ENCODE measurements around the gene KDM4C. TPM values are rescaled to one million over a fixed set of nuclear protein-coding genes. Genes with fewer than 3 reads are reported as not detected.
"Not testable (repeated sequence)": the region's sequence is repeated elsewhere in the genome, so short reads cannot be mapped to it uniquely, and the experiment has no call there.

KDM4C gene
- total RNA-seq, 2 donors from 2014 or later = 11.0 to 11.9 TPM

DNA sequence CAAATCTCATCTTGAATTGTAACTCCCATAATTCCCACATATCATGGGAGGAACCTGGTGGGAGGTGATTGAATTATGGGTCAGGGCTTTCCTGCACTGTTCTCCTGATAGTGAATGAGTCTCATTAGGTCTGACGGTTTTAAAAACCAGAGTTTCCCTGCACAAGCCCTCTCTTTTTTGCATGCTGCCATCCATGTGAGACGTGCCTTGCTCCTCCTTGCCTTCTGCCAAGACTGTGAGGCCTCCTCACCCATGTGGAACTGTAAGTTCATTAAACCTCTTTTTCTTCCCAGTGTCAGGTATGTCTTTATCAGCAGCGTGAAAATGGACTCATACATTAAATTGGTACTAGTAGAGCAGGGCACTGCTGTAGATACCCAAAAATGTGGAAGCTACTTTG lies 22.4 kb upstream of the KDM4C start:
- Histone ChIP-seq H3K4me1 (no peaks in the 10 kb centered on the region), H3K9me3 (no peaks in the 10 kb centered on the region), H3K36me3 (no peaks in the 10 kb centered on the region), H3K4me3 (no peak overlapping the region), H3K27ac (no peak overlapping the region), H3K27me3 (no peaks in the 10 kb centered on the region)
- TF ChIP-seq CTCF (IDR thresholded peaks at IDR 0.05) = no peak
- DNase-seq (ENCODE audit: low spot score) = no peak

DNA sequence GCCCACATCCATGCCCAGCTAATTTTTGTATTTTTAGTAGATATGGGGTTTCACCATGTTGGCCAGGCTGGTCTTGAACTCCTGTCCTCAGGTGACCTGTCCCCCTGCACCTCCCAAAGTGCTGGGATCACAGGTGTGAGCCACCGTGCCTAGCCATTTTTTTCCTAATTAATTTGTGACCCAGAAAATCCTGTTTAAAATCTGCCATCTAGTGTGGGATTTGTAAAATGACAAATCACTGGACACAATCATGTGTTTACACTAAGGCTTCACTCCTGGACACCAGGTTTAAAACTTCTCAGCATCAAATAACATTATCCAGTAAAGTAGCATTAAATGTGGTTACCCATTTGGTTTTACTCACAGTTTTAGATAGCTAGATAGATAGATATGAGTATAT lies 18.6 kb upstream of the KDM4C start:
- Histone ChIP-seq H3K4me3 (no peak overlapping the region), H3K4me1 (no peaks in the 10 kb centered on the region), H3K36me3 (no peaks in the 10 kb centered on the region), H3K9me3 (no peaks in the 10 kb centered on the region), H3K27me3 (no peaks in the 10 kb centered on the region), H3K27ac (no peak overlapping the region)
- peak in 1 of 2 donors; percentile 43 for TF ChIP-seq CTCF (IDR thresholded peaks at IDR 0.05)
- DNase-seq (ENCODE audit: low spot score) = no peak

DNA sequence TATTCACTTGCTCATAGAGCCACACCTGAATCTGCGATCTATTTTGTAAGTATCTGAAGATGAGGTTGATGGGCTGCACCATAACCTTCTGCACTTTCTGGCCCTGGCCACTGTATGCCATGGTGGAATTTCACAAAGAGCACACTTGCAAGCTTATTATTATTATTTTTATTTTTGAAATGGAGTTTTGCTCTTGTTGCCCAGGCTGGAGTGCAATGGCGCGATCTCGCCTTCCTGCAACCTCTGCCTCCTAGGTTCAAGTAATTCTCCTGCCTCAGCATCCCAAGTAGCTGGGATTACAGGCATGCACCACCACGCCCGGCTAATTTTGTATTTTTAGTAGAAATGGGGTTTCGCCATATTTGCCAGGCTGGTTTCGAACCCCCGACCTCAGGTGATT lies 8.9 kb upstream of the KDM4C start:
- H3K4me1 ChIP-seq; H3K27ac ChIP-seq; H3K9me3 ChIP-seq; H3K27me3 ChIP-seq; H3K4me3 ChIP-seq; H3K36me3 ChIP-seq; DNase-seq (ENCODE audit: low spot score): not testable (repeated sequence)

DNA sequence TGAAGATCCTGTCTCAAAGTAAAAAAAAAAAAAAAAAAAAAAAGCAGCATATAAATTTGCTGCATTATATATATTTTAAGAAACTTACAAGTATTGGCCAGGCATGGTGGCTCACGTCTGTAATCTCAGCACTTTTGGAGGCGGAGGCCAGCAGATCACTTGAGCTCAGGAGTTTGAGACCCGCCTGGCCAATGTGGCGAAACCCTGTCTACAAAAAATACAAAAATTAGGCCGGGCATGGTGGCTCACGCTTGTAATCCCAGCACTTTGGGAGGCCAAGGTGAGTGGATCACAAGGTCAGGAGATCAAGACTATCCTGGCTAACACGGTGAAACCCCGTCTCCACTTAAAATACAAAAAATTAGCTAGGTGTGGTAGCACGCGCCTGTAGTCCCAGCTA lies 2.9 kb upstream of the KDM4C start:
- H3K4me3 ChIP-seq = not testable (repeated sequence)

GRCh38 chr9:6757132-6757455 lies 679 bp upstream of the KDM4C start:
- Histone ChIP-seq H3K4me3 (peak overlapping the region; percentile 86 to 98), H3K4me1 (peaks cover 0 to 15% of the 10 kb centered on the region in 2 donors), H3K27ac (peak overlapping the region; percentile 98 to 99), H3K27me3 (no peaks in the 10 kb centered on the region), H3K9me3 (no peaks in the 10 kb centered on the region), H3K36me3 (no peaks in the 10 kb centered on the region)
- no peak for TF ChIP-seq CTCF (IDR thresholded peaks at IDR 0.05)
- no peak for DNase-seq (ENCODE audit: low spot score)

More for the DNA sequence above, 2.9 kb upstream of the KDM4C start:
- H3K36me3 ChIP-seq; H3K27me3 ChIP-seq; H3K4me1 ChIP-seq; DNase-seq (ENCODE audit: low spot score); H3K9me3 ChIP-seq; H3K27ac ChIP-seq: not testable (repeated sequence)

DNA sequence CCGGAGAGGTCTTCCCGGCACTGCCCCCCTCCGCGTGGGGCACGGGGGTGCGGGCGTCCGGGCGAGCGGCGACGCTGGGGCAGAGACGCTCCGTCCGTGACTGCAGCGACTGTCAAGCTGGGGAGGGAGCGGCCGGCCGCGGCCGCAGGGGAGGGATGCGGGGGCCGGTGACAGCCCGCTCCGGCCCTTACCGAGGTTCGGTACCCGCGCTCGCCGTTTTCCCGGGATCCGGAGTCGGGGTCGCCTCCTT lies 400 bp downstream of the KDM4C start:
- Histone ChIP-seq H3K27me3 (no peaks in the 10 kb centered on the region), H3K36me3 (no peaks in the 10 kb centered on the region), H3K9me3 (no peaks in the 10 kb centered on the region), H3K27ac (peak overlapping the region; percentile 98 to 99), H3K4me3 (peak overlapping the region; percentile 86 to 98), H3K4me1 (peaks cover 0 to 15% of the 10 kb centered on the region in 2 donors)
- DNase-seq (ENCODE audit: low spot score) = no peak
- no peak for TF ChIP-seq CTCF (IDR thresholded peaks at IDR 0.05)

DNA sequence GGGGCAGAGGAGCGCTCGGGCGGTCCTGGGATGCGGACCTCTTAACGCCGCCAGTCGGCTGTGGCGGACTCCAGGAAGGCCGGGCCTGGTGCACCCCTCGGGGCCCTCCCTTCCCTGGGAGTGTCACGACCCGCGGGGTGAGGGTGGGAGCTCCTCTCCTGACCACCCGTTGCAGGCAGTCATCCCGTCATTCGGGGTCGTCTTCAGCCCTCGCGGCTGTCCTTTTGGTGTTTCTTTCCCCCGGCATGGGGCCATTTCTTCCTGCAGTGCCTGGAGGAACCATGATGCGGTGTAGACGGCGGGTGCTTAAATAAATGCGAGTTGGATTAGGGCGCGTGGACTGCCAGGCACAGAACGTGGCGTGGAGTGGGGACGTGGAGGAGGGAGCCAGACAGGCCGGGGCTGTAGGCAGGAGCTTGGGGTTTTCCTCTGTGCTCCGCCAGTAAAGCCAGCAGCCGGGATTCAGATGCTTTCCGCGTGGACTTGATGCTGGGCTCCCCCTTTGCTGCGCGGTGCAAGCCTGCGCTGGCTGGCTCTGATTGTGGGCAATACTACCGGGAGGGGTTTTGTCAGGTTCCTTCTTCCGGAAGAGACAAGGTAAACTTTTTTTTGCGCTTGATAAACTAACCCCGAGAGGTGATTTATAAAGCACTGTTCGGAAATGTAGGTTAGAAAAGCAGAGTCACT lies 868 bp downstream of the KDM4C start:
- Histone ChIP-seq H3K27me3 (no peaks in the 10 kb centered on the region), H3K4me1 (peaks cover 0 to 15% of the 10 kb centered on the region in 2 donors), H3K9me3 (no peaks in the 10 kb centered on the region), H3K36me3 (no peaks in the 10 kb centered on the region), H3K4me3 (peak overlapping the region; percentile 86 to 98), H3K27ac (peak overlapping the region; percentile 98 to 99)
- peak; percentile 67 for DNase-seq (ENCODE audit: low spot score)
- peak in 1 of 2 donors; percentile 5 for TF ChIP-seq CTCF (IDR thresholded peaks at IDR 0.05)
